PC-3 (cell line): ENCODE measurements around the gene CFAP299. TPM values are rescaled to one million over a fixed set of nuclear protein-coding genes. Genes with fewer than 3 reads are reported as not detected.

Experiments
- ATAC-seq: fragments of 200-7000 bp; cut with Tn5 transposase; 2 replicates; pipeline ENCODE4 v1.9.1; 2020; ENCODE audit warnings: mild to moderate bottlenecking, moderate library complexity
- BruUV-seq: library from RNA; stranded (reverse); fragments of 400-500 nt; replicated peaks from 2 replicates; lab custom pipeline; 2021; lab: Mats Ljungman, UMichigan
- CTCF ChIA-PET: fragments of 300-600 bp; sonication (Branson Sonifier 250); formaldehyde crosslinking; loops from one replicate; lab custom pipeline; 2022; ENCODE audit warnings: antibody characterized with exemption; lab: Charles Lee
- POLR2A ChIA-PET: fragments of 300-600 bp; sonication (Branson Sonifier 250); formaldehyde crosslinking; loops from one replicate; lab custom pipeline; 2022; ENCODE audit warnings: antibody characterized with exemption; ENCODE audit not compliant: unreplicated experiment; lab: Charles Lee
- DNase-seq: peaks from one replicate; pipeline ENCODE4 v3.0.0-alpha.2; 2015
- H2AFZ ChIP-seq: fragments of 300-600 bp; sonication (generic); 2 replicates; pipeline ENCODE4 v1.6.0; 2016; ENCODE audit warnings: antibody characterized with exemption, low read length
- H3F3A ChIP-seq: fragments of 300-600 bp; sonication (generic); one replicate; pipeline ENCODE4 v1.6.0; 2017; ENCODE audit warnings: antibody characterized with exemption, low read length, control low read depth, mild to moderate bottlenecking; ENCODE audit not compliant: unreplicated experiment
- H3K27ac ChIP-seq: fragments of 300-600 bp; sonication (generic); 2 replicates; pipeline ENCODE4 v1.5.1; 2016; ENCODE audit warnings: mild to moderate bottlenecking, low read length
- H3K27me3 ChIP-seq: fragments of 300-600 bp; sonication (generic); 2 replicates; pipeline ENCODE4 v1.6.1; 2016; ENCODE audit warnings: low read length, mixed read lengths
- H3K36me3 ChIP-seq: fragments of 300-600 bp; sonication (generic); 2 replicates; pipeline ENCODE4 v1.6.1; 2016; ENCODE audit warnings: low read depth, mixed run types, low read length, mixed read lengths
- H3K4me1 ChIP-seq: fragments of 300-600 bp; sonication (generic); 2 replicates; pipeline ENCODE4 v1.5.1; 2016; ENCODE audit warnings: low read length; ENCODE audit not compliant: insufficient read depth
- H3K4me2 ChIP-seq: fragments of 300-600 bp; sonication (generic); 2 replicates; pipeline ENCODE4 v1.6.0; 2016; ENCODE audit warnings: low read length
- H3K4me3 ChIP-seq: fragments of 300-600 bp; sonication (generic); 2 replicates; pipeline ENCODE4 v1.5.1; 2016; ENCODE audit warnings: mild to moderate bottlenecking, low read length, mixed read lengths
- H3K79me2 ChIP-seq: fragments of 300-600 bp; sonication (generic); 2 replicates; pipeline ENCODE4 v1.6.1; 2017; ENCODE audit warnings: low read length, mixed read lengths
- H3K9ac ChIP-seq: fragments of 300-600 bp; sonication (generic); 2 replicates; pipeline ENCODE4 v1.6.0; 2016; ENCODE audit warnings: mild to moderate bottlenecking, low read length
- H3K9me2 ChIP-seq: fragments of 300-600 bp; sonication (generic); replicated peaks from 2 replicates; pipeline ENCODE4 v1.6.1; 2016; ENCODE audit warnings: mixed run types, low read length, mixed read lengths
- H3K9me3 ChIP-seq: fragments of 300-600 bp; sonication (generic); 2 replicates; pipeline ENCODE4 v1.6.1; 2016; ENCODE audit warnings: low read length, mixed read lengths
- H4K20me1 ChIP-seq: fragments of 300-600 bp; sonication (generic); 2 replicates; pipeline ENCODE4 v1.6.1; 2016; ENCODE audit warnings: low read length, mixed read lengths
- CTCF ChIP-seq: fragments of 300-600 bp; sonication (generic); conservative IDR thresholded peaks from 2 replicates; pipeline ENCODE4 v1.5.1; 2017; ENCODE audit warnings: antibody characterized with exemption, low read depth, mild to moderate bottlenecking, low read length
- EZH2 ChIP-seq: fragments of 300-600 bp; sonication (generic); IDR thresholded peaks from one replicate; pipeline ENCODE4 v1.6.1; 2017; ENCODE audit warnings: antibody characterized with exemption, mild to moderate bottlenecking, low read length; ENCODE audit not compliant: unreplicated experiment
- EZH2phosphoT487 ChIP-seq: fragments of 300-600 bp; sonication (generic); IDR thresholded peaks from 2 replicates; pipeline ENCODE4 v1.6.1; 2018; ENCODE audit warnings: mild to moderate bottlenecking, antibody characterized with exemption, low read length, borderline replicate concordance
- intact Hi-C: fragments of 100-400 bp; cut with micrococcal nuclease; formaldehyde crosslinking; loops from 2 replicates; pipeline ENCODE4 v1.9.0; 2023
- total RNA-seq: library from RNA; depleted of rRNA; stranded (reverse); fragments of >200 nt; gene quantifications from 2 replicates; pipeline ENCODE4 v1.2.3, GENCODE V29; 2014

The CFAP299 gene
- total RNA-seq, 1 experiment from 2014 or later, result not detected

DNA sequence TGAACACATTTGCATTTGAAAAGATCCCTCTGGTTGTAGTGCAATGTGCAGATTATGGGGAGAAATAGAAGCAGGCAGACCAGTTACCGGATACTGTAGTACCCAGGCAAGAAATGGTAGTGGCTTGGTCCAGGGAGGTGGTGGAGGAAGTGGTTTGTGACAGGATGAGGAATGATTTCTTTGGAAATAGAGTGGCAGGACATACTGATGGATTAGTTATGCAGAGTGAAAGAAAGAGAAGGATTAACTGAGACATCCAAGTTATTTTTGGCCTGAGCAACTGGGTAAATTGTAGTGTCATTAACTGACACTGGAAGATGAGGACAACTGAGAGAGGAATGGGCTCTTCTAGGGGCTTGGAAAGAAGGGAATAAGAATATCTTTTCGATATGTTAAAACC lies 139.7 kb downstream of the CFAP299 start:
- ChIA-PET CTCF (no interaction called here), POLR2A (no interaction called here)
- TF ChIP-seq EZH2 (no peak), EZH2phosphoT487 (no peak), CTCF (no peak)
- Histone ChIP-seq H3K79me2 (no peaks in the 10 kb centered on the region), H2AFZ (no peak overlapping the region), H3K36me3 (no peaks in the 10 kb centered on the region), H3K27ac (no peak overlapping the region), H3K27me3 (no peaks in the 10 kb centered on the region), H3K9me3 (no peaks in the 10 kb centered on the region), H3F3A (no peaks in the 10 kb centered on the region), H3K4me1 (peaks cover 11% of the 10 kb centered on the region; the same call in 1 of the 2 replicates), H3K4me2 (no peak overlapping the region), H3K9ac (no peak overlapping the region), H4K20me1 (no peaks in the 10 kb centered on the region), H3K4me3 (no peak overlapping the region), H3K9me2 (no peaks in the 10 kb centered on the region)
- intact Hi-C loops, result no loop called here
- ATAC-seq (no peak), DNase-seq (no peak)
- BruUV-seq, result no TSS peak

DNA sequence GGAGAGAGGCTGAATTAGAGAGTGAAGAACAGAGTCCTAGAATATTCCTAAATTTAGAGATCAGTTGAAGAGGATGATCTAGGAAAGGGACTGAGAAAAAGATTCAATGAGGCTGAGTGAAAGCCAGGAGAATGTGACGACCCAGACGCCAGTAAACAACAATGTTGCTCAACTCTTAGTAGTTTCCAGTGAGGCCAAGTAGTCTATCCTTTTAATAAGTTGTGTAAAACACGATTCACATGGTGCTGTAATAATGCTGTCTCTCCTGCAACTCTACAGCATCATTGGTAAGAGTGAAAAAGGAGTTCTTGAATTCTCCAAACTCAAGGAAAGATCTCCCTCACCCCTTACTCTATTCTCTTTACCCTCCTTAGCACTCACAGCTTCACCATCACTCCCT lies 140.3 kb downstream of the CFAP299 start:
- Histone ChIP-seq H3K9ac (no peak overlapping the region), H3K9me3 (no peaks in the 10 kb centered on the region), H4K20me1 (no peaks in the 10 kb centered on the region), H3K79me2 (no peaks in the 10 kb centered on the region), H3K4me3 (no peak overlapping the region), H3K36me3 (no peaks in the 10 kb centered on the region), H2AFZ (no peak overlapping the region), H3F3A (no peaks in the 10 kb centered on the region), H3K4me2 (no peak overlapping the region), H3K27ac (no peak overlapping the region), H3K4me1 (peaks cover 10% of the 10 kb centered on the region; the same call in 1 of the 2 replicates), H3K27me3 (no peaks in the 10 kb centered on the region), H3K9me2 (no peaks in the 10 kb centered on the region)
- ChIA-PET CTCF (no interaction called here), POLR2A (no interaction called here)
- DNase-seq (no peak), ATAC-seq (no peak)
- no TSS peak for BruUV-seq
- intact Hi-C loops, result no loop called here
- TF ChIP-seq EZH2 (no peak), EZH2phosphoT487 (no peak), CTCF (no peak)

- no peaks in the 10 kb centered on the region for H3F3A ChIP-seq
- H3K9me3 ChIP-seq, result no peaks in the 10 kb centered on the region
- no peak overlapping the region for H3K9ac ChIP-seq
- no peaks in the 10 kb centered on the region for H3K4me1 ChIP-seq
- DNase-seq (no peak), ATAC-seq (no peak)
- no peak overlapping the region for H3K4me2 ChIP-seq
- no peaks in the 10 kb centered on the region for H3K9me2 ChIP-seq
- ChIA-PET CTCF (no interaction called here), POLR2A (interaction anchor here (0.5 kb wide), 1 partner anchor 240 kb away, joined by 3 read pairs; no protein-coding TSS in a partner anchor)
- no peak overlapping the region for H3K4me3 ChIP-seq
- no peaks in the 10 kb centered on the region for H4K20me1 ChIP-seq
- no peaks in the 10 kb centered on the region for H3K27me3 ChIP-seq
- intact Hi-C loops, result no loop called here
- H3K36me3 ChIP-seq, result no peaks in the 10 kb centered on the region
- TF ChIP-seq EZH2phosphoT487, result no peak
- no peak for TF ChIP-seq EZH2
- no peak for TF ChIP-seq CTCF
- no peak overlapping the region for H3K27ac ChIP-seq
- no peaks in the 10 kb centered on the region for H3K79me2 ChIP-seq
- BruUV-seq, result no TSS peak
- H2AFZ ChIP-seq, result no peak overlapping the region
These were observed 149.2 kb downstream of the CFAP299 start for GRCh38 chr4:80484712-80485111.
